Right hindlimb (tissue), 1 donor: Measurements from ENCODE around the gene TNFSF4.
"Not testable (repeated sequence)": the region's sequence is repeated elsewhere in the genome, so short reads cannot be mapped to it uniquely, and the experiment has no call there.

ENCODE experiments used
- DNase-seq: peaks from one replicate; pipeline ENCODE4 v3.0.0-alpha.2; 2018

The TNFSF4 gene

GRCh38 chr1:173206816-173207568 lies at the start of gene TNFSF4:
Gene TNFSF4, minus strand, starts transcription at chr1:173207331. Its CDS starts 155 bp downstream, at chr1:173207176.
- DNase-seq = no peak

- no peak for DNase-seq
Observed at GRCh38 chr1:173255214-173255813, 48.2 kb upstream of the TNFSF4 start.

- no peak for DNase-seq
Observed at GRCh38 chr1:173253046-173253445, 45.9 kb upstream of the TNFSF4 start.

- peak; percentile 36 for DNase-seq
Observed at GRCh38 chr1:173249349-173249748, 42.2 kb upstream of the TNFSF4 start.

- no peak for DNase-seq
Observed at GRCh38 chr1:173248247-173248940, 41.3 kb upstream of the TNFSF4 start.

- DNase-seq = no peak
Observed at GRCh38 chr1:173245892-173246291, 38.8 kb upstream of the TNFSF4 start.

GRCh38 chr1:173243300-173243699 lies 36.2 kb upstream of the TNFSF4 start:
- no peak for DNase-seq

- DNase-seq = no peak
Observed at GRCh38 chr1:173241528-173242347, 34.6 kb upstream of the TNFSF4 start.

GRCh38 chr1:173240609-173241008 lies 33.5 kb upstream of the TNFSF4 start:
- no peak for DNase-seq

GRCh38 chr1:173239058-173239457 lies 31.9 kb upstream of the TNFSF4 start:
- DNase-seq = no peak

- DNase-seq = no peak
Observed at GRCh38 chr1:173234899-173235298, 27.8 kb upstream of the TNFSF4 start.

GRCh38 chr1:173234434-173234833 lies 27.3 kb upstream of the TNFSF4 start:
- DNase-seq = not testable (repeated sequence)

GRCh38 chr1:173229031-173229430 lies 21.9 kb upstream of the TNFSF4 start:
- DNase-seq = not testable (repeated sequence)

GRCh38 chr1:173224949-173225348 lies 17.8 kb upstream of the TNFSF4 start:
- no peak for DNase-seq

GRCh38 chr1:173224280-173224892 lies 17.3 kb upstream of the TNFSF4 start:
- DNase-seq = no peak

- DNase-seq = no peak
Observed at GRCh38 chr1:173223031-173223380, 15.9 kb upstream of the TNFSF4 start.

GRCh38 chr1:173222149-173223030 lies 15.3 kb upstream of the TNFSF4 start:
- DNase-seq = no peak

- DNase-seq = no peak
Observed at GRCh38 chr1:173220157-173220556, 13.0 kb upstream of the TNFSF4 start.

GRCh38 chr1:173213665-173214064 lies 6.5 kb upstream of the TNFSF4 start:
- DNase-seq = no peak

- DNase-seq = no peak
Observed at GRCh38 chr1:173212952-173213491, 5.9 kb upstream of the TNFSF4 start.

GRCh38 chr1:173210716-173211231 lies 3.6 kb upstream of the TNFSF4 start:
- no peak for DNase-seq
